HT-29 (cell line): ENCODE measurements around the gene PRIM1. TPM values are rescaled to one million over a fixed set of nuclear protein-coding genes. Genes with fewer than 3 reads are reported as not detected.
"Not testable (repeated sequence)": the region's sequence is repeated elsewhere in the genome, so short reads cannot be mapped to it uniquely, and the experiment has no call there.

ENCODE experiments used
- DNase-seq: peaks from one replicate; pipeline ENCODE4 v3.0.0-alpha.2; 2015; ENCODE audit warnings: low spot score
- total RNA-seq: library from RNA; depleted of rRNA; stranded (reverse); fragments of >200 nt; shearing (Covaris generic); gene quantifications from 2 replicates; pipeline ENCODE4 v1.2.3, GENCODE V29; 2014

The PRIM1 gene
- total RNA-seq, 1 experiment from 2014 or later, result 10.1 TPM

GRCh38 chr12:56718636-56719035 is 33.5 kb downstream of the PRIM1 start:
- no peak for DNase-seq

GRCh38 chr12:56718149-56718548 is 34.0 kb downstream of the PRIM1 start:
- DNase-seq, result no peak

- no peak for DNase-seq
Measured at GRCh38 chr12:56716933-56717880, 34.9 kb downstream of the PRIM1 start.

GRCh38 chr12:56716458-56716857 is 35.7 kb downstream of the PRIM1 start:
- DNase-seq, result no peak

- DNase-seq, result no peak
Measured at GRCh38 chr12:56715798-56716197, 36.3 kb downstream of the PRIM1 start.

GRCh38 chr12:56714431-56714929 is 37.6 kb downstream of the PRIM1 start:
- DNase-seq, result no peak

- DNase-seq, result no peak
Measured at GRCh38 chr12:56713345-56713744, 38.8 kb downstream of the PRIM1 start.

GRCh38 chr12:56709759-56710376 is 42.3 kb downstream of the PRIM1 start:
- no peak for DNase-seq

GRCh38 chr12:56704522-56704921 is 47.6 kb downstream of the PRIM1 start:
- not testable (repeated sequence) for DNase-seq

GRCh38 chr12:56699020-56699661 is 53.0 kb downstream of the PRIM1 start:
- DNase-seq, result no peak

GRCh38 chr12:56695327-56696101 is 56.6 kb downstream of the PRIM1 start:
- DNase-seq, result no peak

GRCh38 chr12:56694161-56694560 is 58.0 kb downstream of the PRIM1 start:
- no peak for DNase-seq

- DNase-seq, result no peak
Measured at GRCh38 chr12:56688846-56689109, 63.3 kb downstream of the PRIM1 start.

GRCh38 chr12:56688129-56688845 is 63.8 kb downstream of the PRIM1 start, which contains the start of gene PTGES3:
Gene PTGES3 (minus strand): TSS chr12:56688284. CDS start chr12:56687999, 285 bp downstream.
- DNase-seq, result peak; percentile 98

- peak; percentile 69 for DNase-seq
Measured at GRCh38 chr12:56687223-56688128, 64.6 kb downstream of the PRIM1 start.

GRCh38 chr12:56684745-56685359 is 67.3 kb downstream of the PRIM1 start:
- DNase-seq, result peak; percentile 56

GRCh38 chr12:56682323-56682722 is 69.8 kb downstream of the PRIM1 start:
- DNase-seq, result no peak
